HG02981 (cell line): ENCODE measurements around the gene CAMP.

Experiments used
- ATAC-seq: cut with Tn5 transposase; IDR thresholded peaks from one replicate; pipeline ENCODE4 v1.9.1; 2021; ENCODE audit warnings: mild to moderate bottlenecking, moderate library complexity; ENCODE audit not compliant: unreplicated experiment

The CAMP gene

GRCh38 chr3:48214225-48214624, 9.1 kb upstream of the CAMP start:
- no peak for ATAC-seq

GRCh38 chr3:48215019-48215418, 8.3 kb upstream of the CAMP start:
- no peak for ATAC-seq

GRCh38 chr3:48215466-48215865, 7.8 kb upstream of the CAMP start:
- ATAC-seq: no peak

GRCh38 chr3:48215876-48216275, 7.4 kb upstream of the CAMP start:
- ATAC-seq: no peak

- no peak for ATAC-seq
These were observed 5.8 kb upstream of the CAMP start for GRCh38 chr3:48217449-48217848.

- ATAC-seq: no peak
These were observed 4.8 kb upstream of the CAMP start for GRCh38 chr3:48218537-48218936.

GRCh38 chr3:48219543-48219942, 3.8 kb upstream of the CAMP start:
- no peak for ATAC-seq

GRCh38 chr3:48220746-48221145, 2.5 kb upstream of the CAMP start:
- ATAC-seq: no peak

GRCh38 chr3:48225587-48225986, 2.3 kb downstream of the CAMP start:
- ATAC-seq: no peak

GRCh38 chr3:48226939-48227338, 3.6 kb downstream of the CAMP start:
- ATAC-seq: no peak

- no peak for ATAC-seq
These were observed 8.9 kb downstream of the CAMP start for GRCh38 chr3:48232232-48232631.

GRCh38 chr3:48232734-48233133, 9.4 kb downstream of the CAMP start:
- peak; percentile 53 for ATAC-seq

- ATAC-seq: no peak
These were observed 10.2 kb downstream of the CAMP start for GRCh38 chr3:48233542-48233941.

- no peak for ATAC-seq
These were observed 13.2 kb downstream of the CAMP start for GRCh38 chr3:48236531-48236930.

GRCh38 chr3:48238531-48239085, 15.3 kb downstream of the CAMP start:
- ATAC-seq: no peak

- no peak for ATAC-seq
These were observed 17.0 kb downstream of the CAMP start for GRCh38 chr3:48240000-48240963.

- ATAC-seq: no peak
These were observed 18.6 kb downstream of the CAMP start for GRCh38 chr3:48241796-48242455.

- no peak for ATAC-seq
These were observed 20.6 kb downstream of the CAMP start for GRCh38 chr3:48243886-48244285.

GRCh38 chr3:48244461-48244860, 21.2 kb downstream of the CAMP start:
- no peak for ATAC-seq

- ATAC-seq: no peak
These were observed 21.8 kb downstream of the CAMP start for GRCh38 chr3:48245136-48245535.

- no peak for ATAC-seq
These were observed 24.1 kb downstream of the CAMP start for GRCh38 chr3:48247401-48247811.
